Measurements from ENCODE around the gene PNKD. TPM values are rescaled to one million over a fixed set of nuclear protein-coding genes. Genes with fewer than 3 reads are reported as not detected.

PNKD gene
- total and polyA plus RNA-seq, 2 of the 8 experiments (the other 6 are each of a cell fraction or from before 2014, with no cell fraction given), result 43.9 to 65.4 TPM

- no peak for TF ChIP-seq YY1 (IDR thresholded peaks at IDR 0.05; ENCODE audit: low read depth, low read length)
Observed at GRCh38 chr2:218233543-218233942, 36.8 kb upstream of the PNKD start (continued).
